ENCODE data around the gene ATF4.

DNA sequence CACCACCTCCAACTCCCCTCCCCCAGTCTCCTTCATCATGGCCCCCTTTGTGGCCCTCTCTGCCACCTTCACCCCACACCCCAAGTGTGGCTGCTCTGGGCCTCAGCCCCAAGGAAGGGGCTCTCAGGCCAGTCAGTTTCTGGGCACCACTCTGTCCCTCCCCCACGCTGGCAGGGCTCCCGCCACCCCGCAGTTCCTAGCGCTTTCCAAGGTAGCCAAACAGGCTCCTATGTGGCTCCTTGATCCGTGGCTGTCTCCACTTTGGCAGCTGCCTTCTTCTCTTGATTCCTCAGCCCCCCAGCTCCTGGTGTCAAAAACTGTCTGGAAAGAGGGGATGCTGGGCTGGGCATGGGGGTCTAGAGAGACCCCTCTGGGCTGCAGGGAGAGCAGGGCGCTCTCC is 39.8 kb downstream of the ATF4 start:
- TF ChIP-seq, protein P1, sequence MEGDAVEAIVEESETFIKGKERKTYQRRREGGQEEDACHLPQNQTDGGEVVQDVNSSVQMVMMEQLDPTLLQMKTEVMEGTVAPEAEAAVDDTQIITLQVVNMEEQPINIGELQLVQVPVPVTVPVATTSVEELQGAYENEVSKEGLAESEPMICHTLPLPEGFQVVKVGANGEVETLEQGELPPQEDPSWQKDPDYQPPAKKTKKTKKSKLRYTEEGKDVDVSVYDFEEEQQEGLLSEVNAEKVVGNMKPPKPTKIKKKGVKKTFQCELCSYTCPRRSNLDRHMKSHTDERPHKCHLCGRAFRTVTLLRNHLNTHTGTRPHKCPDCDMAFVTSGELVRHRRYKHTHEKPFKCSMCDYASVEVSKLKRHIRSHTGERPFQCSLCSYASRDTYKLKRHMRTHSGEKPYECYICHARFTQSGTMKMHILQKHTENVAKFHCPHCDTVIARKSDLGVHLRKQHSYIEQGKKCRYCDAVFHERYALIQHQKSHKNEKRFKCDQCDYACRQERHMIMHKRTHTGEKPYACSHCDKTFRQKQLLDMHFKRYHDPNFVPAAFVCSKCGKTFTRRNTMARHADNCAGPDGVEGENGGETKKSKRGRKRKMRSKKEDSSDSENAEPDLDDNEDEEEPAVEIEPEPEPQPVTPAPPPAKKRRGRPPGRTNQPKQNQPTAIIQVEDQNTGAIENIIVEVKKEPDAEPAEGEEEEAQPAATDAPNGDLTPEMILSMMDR (IDR thresholded peaks at IDR 0.05; ENCODE audit: low read length) = no peak
- TF ChIP-seq EZH2 (IDR thresholded peaks at IDR 0.05; ENCODE audit: borderline replicate concordance, low read length) = no peak

Data from OCI-LY1 (cell line).